Measurements from ENCODE around the gene CHRDL2. TPM values are rescaled to one million over a fixed set of nuclear protein-coding genes. Genes with fewer than 3 reads are reported as not detected.

The CHRDL2 gene
- total RNA-seq, 1 experiment from 2014 or later: 0.37 TPM

DNA sequence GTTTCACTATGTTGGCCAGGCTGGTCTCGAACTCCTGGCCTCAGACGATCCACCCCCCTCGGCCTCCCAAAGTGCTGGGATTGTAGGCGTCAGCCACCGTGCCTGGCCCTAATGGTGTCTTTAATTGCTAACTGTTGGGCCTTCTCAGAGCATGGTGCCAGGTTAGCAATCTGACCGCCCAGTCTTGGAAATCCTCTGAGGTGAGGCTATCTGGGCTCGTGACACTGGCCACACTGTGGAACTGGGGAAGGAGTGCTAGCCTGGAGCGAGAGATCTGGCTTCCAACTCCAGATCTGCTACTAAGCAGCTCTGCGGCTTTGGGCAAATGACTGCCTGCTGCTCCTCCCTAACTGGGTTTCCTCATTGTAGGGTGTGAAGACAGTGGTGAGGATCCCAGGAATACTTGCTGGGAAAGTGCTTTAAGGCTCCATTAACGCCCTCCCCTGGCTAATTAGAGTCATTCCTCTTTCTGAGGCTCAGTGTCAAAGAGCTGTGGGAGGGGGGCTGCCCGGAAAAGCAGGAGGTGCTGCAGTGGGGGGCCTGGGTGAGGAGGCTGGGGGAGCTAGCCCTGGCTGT lies 35.4 kb downstream of the CHRDL2 start (continued):
- TF ChIP-seq GABPB1 (CRISPR knock-in tag; IDR thresholded peaks at IDR 0.05) (no peak), FOXK1 (CRISPR knock-in tag; IDR thresholded peaks at IDR 0.05) (no peak), CBFB (CRISPR knock-in tag; IDR thresholded peaks at IDR 0.05; ENCODE audit: low read depth) (no peak), GRHL2 (CRISPR knock-in tag; IDR thresholded peaks at IDR 0.05; ENCODE audit: insufficient replicate concordance, severe bottlenecking) (no peak)

DNA sequence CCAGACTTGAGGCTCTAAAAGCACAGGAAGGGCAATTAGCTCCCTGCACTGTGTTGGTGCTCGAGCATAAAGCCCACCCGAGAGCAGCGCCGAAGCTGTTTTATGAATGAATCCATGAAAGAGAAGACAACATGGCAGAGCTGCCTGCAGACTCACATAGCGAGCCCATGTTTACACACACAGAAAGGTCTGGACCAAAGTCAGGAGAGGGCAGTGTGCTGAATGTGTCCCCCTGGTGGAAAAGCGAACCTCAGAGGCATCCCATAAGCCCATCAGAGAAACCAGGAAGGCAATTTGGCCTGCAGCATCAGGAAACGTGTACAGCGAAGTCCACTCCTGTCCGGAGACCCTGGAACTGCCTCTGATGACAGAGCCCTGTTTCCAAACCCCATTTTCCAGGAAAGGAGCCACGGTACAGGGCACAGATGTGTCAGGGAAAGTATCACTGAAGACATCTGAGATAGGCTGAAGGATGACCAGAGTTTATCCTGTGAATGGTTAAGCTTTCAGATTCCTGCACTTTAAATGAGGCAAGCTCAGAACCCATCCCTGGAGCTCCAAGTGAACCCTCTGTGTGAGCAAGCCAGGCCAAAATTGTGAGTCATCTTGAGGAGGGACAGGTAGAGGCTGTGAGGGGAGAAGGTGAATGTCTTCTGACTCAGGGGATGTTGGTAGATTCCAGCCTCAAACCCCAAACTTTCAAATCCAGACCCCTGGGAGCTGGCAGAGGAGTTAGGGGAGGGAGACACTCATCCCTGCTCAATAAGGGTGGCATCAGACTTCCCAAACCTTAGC lies 36.9 kb downstream of the CHRDL2 start:
- ATAC-seq: peak; percentile 45
- TF ChIP-seq, protein P1, sequence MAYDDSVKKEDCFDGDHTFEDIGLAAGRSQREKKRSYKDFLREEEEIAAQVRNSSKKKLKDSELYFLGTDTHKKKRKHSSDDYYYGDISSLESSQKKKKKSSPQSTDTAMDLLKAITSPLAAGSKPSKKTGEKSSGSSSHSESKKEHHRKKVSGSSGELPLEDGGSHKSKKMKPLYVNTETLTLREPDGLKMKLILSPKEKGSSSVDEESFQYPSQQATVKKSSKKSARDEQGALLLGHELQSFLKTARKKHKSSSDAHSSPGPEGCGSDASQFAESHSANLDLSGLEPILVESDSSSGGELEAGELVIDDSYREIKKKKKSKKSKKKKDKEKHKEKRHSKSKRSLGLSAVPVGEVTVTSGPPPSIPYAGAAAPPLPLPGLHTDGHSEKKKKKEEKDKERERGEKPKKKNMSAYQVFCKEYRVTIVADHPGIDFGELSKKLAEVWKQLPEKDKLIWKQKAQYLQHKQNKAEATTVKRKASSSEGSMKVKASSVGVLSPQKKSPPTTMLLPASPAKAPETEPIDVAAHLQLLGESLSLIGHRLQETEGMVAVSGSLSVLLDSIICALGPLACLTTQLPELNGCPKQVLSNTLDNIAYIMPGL (CRISPR knock-in tag; IDR thresholded peaks at IDR 0.05): no peak
- TF ChIP-seq ZNF138 (CRISPR knock-in tag; conservative IDR thresholded peaks at IDR 0.05): no peak
- H3K9me3 Mint-ChIP-seq: no peaks in the 10 kb centered on the region
- POLR2A ChIA-PET: no interaction called here
- no peak overlapping the region for H3K27ac Mint-ChIP-seq
- peaks cover 17% of the 10 kb centered on the region for H3K4me1 Mint-ChIP-seq
- DNase-seq (ENCODE audit: low spot score): no peak
- H3K4me3 Mint-ChIP-seq: no peak overlapping the region
- no peaks in the 10 kb centered on the region; the same call in 1 of the 2 replicates for H3K27me3 Mint-ChIP-seq (ENCODE audit: low read depth)
- no peaks in the 10 kb centered on the region for H3K36me3 Mint-ChIP-seq
- CTCF ChIA-PET: interaction anchor here (1.0 to 14.0 kb wide), 5 partner anchors 7 to 241 kb away, joined by 3 to 134 read pairs (median 4); no protein-coding TSS in a partner anchor

DNA sequence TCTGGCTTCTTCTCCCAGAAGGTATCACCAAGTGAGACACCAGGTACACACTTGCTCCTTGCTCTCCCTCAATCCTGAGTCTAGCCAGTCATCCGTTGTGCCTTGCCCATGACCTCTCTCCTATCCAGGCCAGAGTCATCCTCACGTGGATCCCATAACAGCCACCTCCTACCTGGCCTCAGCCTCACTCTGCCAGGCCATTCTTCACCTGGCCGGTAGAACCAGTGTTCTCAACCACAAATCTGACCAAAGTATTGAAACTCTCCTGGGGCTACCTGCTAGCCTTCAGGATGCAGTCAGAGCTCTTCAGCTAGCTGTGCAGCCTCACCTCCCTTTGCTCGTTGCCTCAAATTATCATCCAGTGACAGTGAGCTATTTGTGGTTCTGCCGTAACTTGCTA lies 37.7 kb downstream of the CHRDL2 start:
- Mint-ChIP-seq H3K4me1 (peaks cover 17% of the 10 kb centered on the region), H3K27me3 (ENCODE audit: low read depth) (no peaks in the 10 kb centered on the region; the same call in 1 of the 2 replicates), H3K9me3 (no peaks in the 10 kb centered on the region), H3K4me3 (no peak overlapping the region), H3K27ac (no peak overlapping the region), H3K36me3 (no peaks in the 10 kb centered on the region)
- ChIA-PET POLR2A (no interaction called here), CTCF (interaction anchor here (0.6 to 14.0 kb wide), 7 partner anchors 8 to 240 kb away, joined by 3 to 134 read pairs (median 3); no protein-coding TSS in a partner anchor)
- DNase-seq (ENCODE audit: low spot score): no peak
- TF ChIP-seq RELA (CRISPR knock-in tag; IDR thresholded peaks at IDR 0.05; ENCODE audit: borderline replicate concordance) (no peak), NFATC4 (CRISPR knock-in tag; IDR thresholded peaks at IDR 0.05) (no peak), FOXK1 (CRISPR knock-in tag; IDR thresholded peaks at IDR 0.05) (no peak), HMGA2 (CRISPR knock-in tag; IDR thresholded peaks at IDR 0.05) (no peak), SMAD4 (CRISPR knock-in tag; IDR thresholded peaks at IDR 0.05) (no peak), ZMAT4 (CRISPR knock-in tag; IDR thresholded peaks at IDR 0.05) (no peak), ZNF423 (CRISPR knock-in tag; IDR thresholded peaks at IDR 0.05) (no peak)
- TF ChIP-seq, protein P2, sequence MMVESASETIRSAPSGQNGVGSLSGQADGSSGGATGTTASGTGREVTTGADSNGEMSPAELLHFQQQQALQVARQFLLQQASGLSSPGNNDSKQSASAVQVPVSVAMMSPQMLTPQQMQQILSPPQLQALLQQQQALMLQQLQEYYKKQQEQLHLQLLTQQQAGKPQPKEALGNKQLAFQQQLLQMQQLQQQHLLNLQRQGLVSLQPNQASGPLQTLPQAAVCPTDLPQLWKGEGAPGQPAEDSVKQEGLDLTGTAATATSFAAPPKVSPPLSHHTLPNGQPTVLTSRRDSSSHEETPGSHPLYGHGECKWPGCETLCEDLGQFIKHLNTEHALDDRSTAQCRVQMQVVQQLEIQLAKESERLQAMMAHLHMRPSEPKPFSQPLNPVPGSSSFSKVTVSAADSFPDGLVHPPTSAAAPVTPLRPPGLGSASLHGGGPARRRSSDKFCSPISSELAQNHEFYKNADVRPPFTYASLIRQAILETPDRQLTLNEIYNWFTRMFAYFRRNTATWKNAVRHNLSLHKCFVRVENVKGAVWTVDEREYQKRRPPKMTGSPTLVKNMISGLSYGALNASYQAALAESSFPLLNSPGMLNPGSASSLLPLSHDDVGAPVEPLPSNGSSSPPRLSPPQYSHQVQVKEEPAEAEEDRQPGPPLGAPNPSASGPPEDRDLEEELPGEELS (CRISPR knock-in tag; IDR thresholded peaks at IDR 0.05): no peak
- TF ChIP-seq, protein P3, sequence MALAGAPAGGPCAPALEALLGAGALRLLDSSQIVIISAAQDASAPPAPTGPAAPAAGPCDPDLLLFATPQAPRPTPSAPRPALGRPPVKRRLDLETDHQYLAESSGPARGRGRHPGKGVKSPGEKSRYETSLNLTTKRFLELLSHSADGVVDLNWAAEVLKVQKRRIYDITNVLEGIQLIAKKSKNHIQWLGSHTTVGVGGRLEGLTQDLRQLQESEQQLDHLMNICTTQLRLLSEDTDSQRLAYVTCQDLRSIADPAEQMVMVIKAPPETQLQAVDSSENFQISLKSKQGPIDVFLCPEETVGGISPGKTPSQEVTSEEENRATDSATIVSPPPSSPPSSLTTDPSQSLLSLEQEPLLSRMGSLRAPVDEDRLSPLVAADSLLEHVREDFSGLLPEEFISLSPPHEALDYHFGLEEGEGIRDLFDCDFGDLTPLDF (CRISPR knock-in tag; IDR thresholded peaks at IDR 0.05): no peak
- TF ChIP-seq, protein P4, sequence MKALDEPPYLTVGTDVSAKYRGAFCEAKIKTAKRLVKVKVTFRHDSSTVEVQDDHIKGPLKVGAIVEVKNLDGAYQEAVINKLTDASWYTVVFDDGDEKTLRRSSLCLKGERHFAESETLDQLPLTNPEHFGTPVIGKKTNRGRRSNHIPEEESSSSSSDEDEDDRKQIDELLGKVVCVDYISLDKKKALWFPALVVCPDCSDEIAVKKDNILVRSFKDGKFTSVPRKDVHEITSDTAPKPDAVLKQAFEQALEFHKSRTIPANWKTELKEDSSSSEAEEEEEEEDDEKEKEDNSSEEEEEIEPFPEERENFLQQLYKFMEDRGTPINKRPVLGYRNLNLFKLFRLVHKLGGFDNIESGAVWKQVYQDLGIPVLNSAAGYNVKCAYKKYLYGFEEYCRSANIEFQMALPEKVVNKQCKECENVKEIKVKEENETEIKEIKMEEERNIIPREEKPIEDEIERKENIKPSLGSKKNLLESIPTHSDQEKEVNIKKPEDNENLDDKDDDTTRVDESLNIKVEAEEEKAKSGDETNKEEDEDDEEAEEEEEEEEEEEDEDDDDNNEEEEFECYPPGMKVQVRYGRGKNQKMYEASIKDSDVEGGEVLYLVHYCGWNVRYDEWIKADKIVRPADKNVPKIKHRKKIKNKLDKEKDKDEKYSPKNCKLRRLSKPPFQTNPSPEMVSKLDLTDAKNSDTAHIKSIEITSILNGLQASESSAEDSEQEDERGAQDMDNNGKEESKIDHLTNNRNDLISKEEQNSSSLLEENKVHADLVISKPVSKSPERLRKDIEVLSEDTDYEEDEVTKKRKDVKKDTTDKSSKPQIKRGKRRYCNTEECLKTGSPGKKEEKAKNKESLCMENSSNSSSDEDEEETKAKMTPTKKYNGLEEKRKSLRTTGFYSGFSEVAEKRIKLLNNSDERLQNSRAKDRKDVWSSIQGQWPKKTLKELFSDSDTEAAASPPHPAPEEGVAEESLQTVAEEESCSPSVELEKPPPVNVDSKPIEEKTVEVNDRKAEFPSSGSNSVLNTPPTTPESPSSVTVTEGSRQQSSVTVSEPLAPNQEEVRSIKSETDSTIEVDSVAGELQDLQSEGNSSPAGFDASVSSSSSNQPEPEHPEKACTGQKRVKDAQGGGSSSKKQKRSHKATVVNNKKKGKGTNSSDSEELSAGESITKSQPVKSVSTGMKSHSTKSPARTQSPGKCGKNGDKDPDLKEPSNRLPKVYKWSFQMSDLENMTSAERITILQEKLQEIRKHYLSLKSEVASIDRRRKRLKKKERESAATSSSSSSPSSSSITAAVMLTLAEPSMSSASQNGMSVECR (CRISPR knock-in tag; IDR thresholded peaks at IDR 0.05; ENCODE audit: borderline replicate concordance): no peak
- no peak for ATAC-seq

All from WTC11 (cell line).